IMR-90 (cell line): ENCODE data around the gene LAS1L. TPM values are rescaled to one million over a fixed set of nuclear protein-coding genes. Genes with fewer than 3 reads are reported as not detected.

ENCODE experiments used
- ATAC-seq: fragments of 200-7000 bp; cut with Tn5 transposase; 2 replicates; pipeline ENCODE4 v1.9.1; 2020; ENCODE audit warnings: low read depth, mild to moderate bottlenecking, moderate library complexity
- BruUV-seq: library from RNA; stranded (reverse); fragments of 400-500 nt; replicated peaks from 2 replicates; lab custom pipeline; 2021; lab: Mats Ljungman, UMichigan
- CTCF ChIA-PET: fragments of 300-600 bp; formaldehyde crosslinking; extraction: SDS; loops from one replicate; lab custom pipeline; 2021; ENCODE audit warnings: antibody characterized with exemption; lab: Yijun Ruan, JAX
- POLR2A ChIA-PET: fragments of 300-600 bp; sonication (Branson Sonifier 250); formaldehyde crosslinking; loops from one replicate; lab custom pipeline; 2022; ENCODE audit warnings: antibody characterized with exemption; ENCODE audit not compliant: unreplicated experiment; lab: Charles Lee
- DNase-seq: peaks from one replicate; pipeline ENCODE4 v3.0.0; 2013
- H2AFZ ChIP-seq: replicated peaks from 2 replicates; pipeline ENCODE3; 2013; ENCODE audit warnings: low read length, mild to moderate bottlenecking; ENCODE audit not compliant: poor library complexity
- H2AK5ac ChIP-seq: 2 replicates; pipeline ENCODE4 v1.6.1; 2013; ENCODE audit warnings: low read depth, low read length, inconsistent platforms
- H2AK9ac ChIP-seq: replicated peaks from 2 replicates; pipeline ENCODE3; 2013; ENCODE audit warnings: mild to moderate bottlenecking, low read depth, low read length, moderate library complexity; ENCODE audit not compliant: poor library complexity
- H2BK120ac ChIP-seq: 2 replicates; pipeline ENCODE4 v1.6.1; 2013; ENCODE audit warnings: low read depth, low read length, inconsistent platforms
- H2BK15ac ChIP-seq: 3 replicates; pipeline ENCODE4 v1.6.1; 2013; ENCODE audit warnings: low read depth, low read length, inconsistent platforms
- H2BK20ac ChIP-seq: 2 replicates; pipeline ENCODE4 v1.6.1; 2013; ENCODE audit warnings: low read depth, mild to moderate bottlenecking, inconsistent platforms, low read length, moderate library complexity
- H2BK5ac ChIP-seq: 2 replicates; pipeline ENCODE4 v1.6.1; 2013; ENCODE audit warnings: mild to moderate bottlenecking, low read depth, low read length, inconsistent platforms; ENCODE audit not compliant: poor library complexity, severe bottlenecking
- H3K14ac ChIP-seq: replicated peaks from 2 replicates; pipeline ENCODE4 v1.6.1; 2013; ENCODE audit warnings: low read depth, low read length, inconsistent platforms
- H3K18ac ChIP-seq: 2 replicates; pipeline ENCODE4 v1.6.1; 2013; ENCODE audit warnings: low read depth, low read length, control low read depth
- H3K23ac ChIP-seq: 2 replicates; pipeline ENCODE4 v1.6.1; 2013; ENCODE audit warnings: low read depth, low read length, inconsistent platforms
- H3K27ac ChIP-seq: 2 replicates; pipeline ENCODE4 v1.5.1; 2013; ENCODE audit warnings: mild to moderate bottlenecking, control low read depth, low read length; ENCODE audit not compliant: insufficient read depth
- H3K27me3 ChIP-seq: 2 replicates; pipeline ENCODE4 v1.6.1; 2013; ENCODE audit warnings: low read length; ENCODE audit not compliant: control insufficient read depth, insufficient read depth
- H3K36me3 ChIP-seq: 2 replicates; pipeline ENCODE4 v1.6.1; 2013; ENCODE audit warnings: low read length, mixed read lengths; ENCODE audit not compliant: control insufficient read depth, insufficient read depth
- H3K4ac ChIP-seq: 2 replicates; pipeline ENCODE4 v1.6.1; 2013; ENCODE audit warnings: low read depth, low read length, inconsistent platforms
- H3K4me1 ChIP-seq: 2 replicates; pipeline ENCODE4 v1.6.1; 2013; ENCODE audit warnings: low read length, mixed read lengths; ENCODE audit not compliant: control insufficient read depth, insufficient read depth
- H3K4me2 ChIP-seq: 2 replicates; pipeline ENCODE4 v1.6.1; 2013; ENCODE audit warnings: low read depth, mild to moderate bottlenecking, control low read depth, low read length, moderate library complexity
- H3K4me3 ChIP-seq: 2 replicates; pipeline ENCODE4 v1.5.1; 2013; ENCODE audit warnings: low read depth, mild to moderate bottlenecking, control low read depth, low read length, moderate library complexity; ENCODE audit not compliant: insufficient read depth
- H3K56ac ChIP-seq: 2 replicates; pipeline ENCODE4 v1.6.1; 2013; ENCODE audit warnings: low read length, inconsistent platforms; ENCODE audit not compliant: insufficient read depth; ENCODE audit errors: extremely low read depth
- H3K79me1 ChIP-seq, 2 experiments: 2 replicates each; pipeline ENCODE4 v1.6.1; 2013; ENCODE audit warnings: low read length in 2 of 2, inconsistent platforms in 1 of 2, low read depth in 1 of 2
- H3K9ac ChIP-seq: 2 replicates; pipeline ENCODE4 v1.6.1; 2013; ENCODE audit warnings: low read depth, low read length, control low read depth
- H3K9me1 ChIP-seq: 2 replicates; pipeline ENCODE4 v1.6.1; 2013; ENCODE audit warnings: low read length, inconsistent platforms; ENCODE audit not compliant: insufficient read depth
- H3K9me3 ChIP-seq: 2 replicates; pipeline ENCODE4 v1.6.1; 2013; ENCODE audit warnings: low read length; ENCODE audit not compliant: control insufficient read depth, insufficient read depth
- H4K20me1 ChIP-seq: 2 replicates; pipeline ENCODE4 v1.6.1; 2013; ENCODE audit warnings: low read length, inconsistent platforms; ENCODE audit not compliant: insufficient read depth
- H4K5ac ChIP-seq: 2 replicates; pipeline ENCODE4 v1.6.1; 2013; ENCODE audit warnings: mild to moderate bottlenecking, low read depth, low read length, control low read depth
- H4K8ac ChIP-seq, 2 experiments: 2 replicates each; pipeline ENCODE4 v1.6.1; 2013; ENCODE audit warnings: low read depth in 2 of 2, low read length in 2 of 2, control low read depth in 1 of 2, inconsistent platforms in 1 of 2
- H4K91ac ChIP-seq: 2 replicates; pipeline ENCODE4 v1.6.1; 2013; ENCODE audit warnings: low read depth, low read length, inconsistent platforms; ENCODE audit not compliant: insufficient read depth
- CEBPB ChIP-seq: IDR thresholded peaks from 2 replicates; pipeline ENCODE4 v1.6.1; 2012; ENCODE audit warnings: low read depth, low read length, improper control_type of control experiment
- MXI1 ChIP-seq: IDR thresholded peaks from 2 replicates; pipeline ENCODE4 v1.6.1; 2012; ENCODE audit warnings: low read depth, mild to moderate bottlenecking, low read length, moderate library complexity, borderline replicate concordance
- POLR2A ChIP-seq: IDR thresholded peaks from 2 replicates; pipeline ENCODE4 v1.6.1; 2012; ENCODE audit warnings: mild to moderate bottlenecking, low read depth, low read length
- RAD21 ChIP-seq: IDR thresholded peaks from 2 replicates; pipeline ENCODE4 v1.6.1; 2012; ENCODE audit warnings: low read length, improper control_type of control experiment
- RFX5 ChIP-seq: IDR thresholded peaks from 2 replicates; pipeline ENCODE4 v1.8.0; 2012; ENCODE audit warnings: low read depth, mild to moderate bottlenecking, low read length, moderate library complexity
- USF2 ChIP-seq: fragments of 150-350 bp; IDR thresholded peaks from 2 replicates; pipeline ENCODE4 v1.6.1; 2017; ENCODE audit warnings: mild to moderate bottlenecking, antibody characterized with exemption, low read length, low read depth
- WGBS, 2 experiments: methylation state at CpG; one replicate each; pipeline versions ENCODE4 v1.1.5 to v1.1.7; 2013; ENCODE audit warnings: missing lambda C conversion rate in 2 of 2; ENCODE audit not compliant: insufficient read length in 1 of 2; ENCODE audit errors: extremely low coverage in 2 of 2; 5-methylcytosine and 5-hydroxymethylcytosine counted together
- dilution Hi-C: fragments of 300-500 bp; cut with HindIII; formaldehyde crosslinking; loops from one replicate; pipeline ENCODE4 v1.14.3; 2018; ENCODE audit warnings: low sequenced_read_pairs; ENCODE audit not compliant: unreplicated experiment
- in situ Hi-C: fragments of 300-500 bp; cut with MboI; formaldehyde crosslinking; loops from 3 replicates; pipeline ENCODE4 v1.14.3; 2019; ENCODE audit warnings: low sequenced_read_pairs, inconsistent platforms, mixed read lengths
- intact Hi-C: fragments of 100-400 bp; cut with micrococcal nuclease; formaldehyde crosslinking; loops from 2 replicates; pipeline ENCODE4 v1.10.0; 2022
- polyA plus RNA-seq, 3 experiments: library from polyadenylated mRNA; depleted of rRNA; stranded (reverse); fragments of >200 nt; gene quantifications; 2 replicates each; pipeline ENCODE4 v1.2.3, GENCODE V29; 2012; ENCODE audit warnings: low replicate concordance in 1 of 3
- total RNA-seq: library from RNA; depleted of rRNA; stranded (reverse); fragments of >200 nt; gene quantifications from 2 replicates; pipeline ENCODE4 v1.2.3, GENCODE V29; 2012

The LAS1L gene
- total and polyA plus RNA-seq, 2 of the 4 experiments (the other 2 are of a cell fraction), result 22.8 to 29.2 TPM

- H3K4me3 ChIP-seq, result no peak overlapping the region
- H3K56ac ChIP-seq, result no peak overlapping the region
- H3K9me1 ChIP-seq, result no peaks in the 10 kb centered on the region
- peak; percentile 56 for ATAC-seq
- no peak overlapping the region for H3K23ac ChIP-seq
- peaks cover 13% of the 10 kb centered on the region for H3K27me3 ChIP-seq
- H3K79me1 ChIP-seq, result no peaks in the 10 kb centered on the region
- H4K8ac ChIP-seq, result no peak overlapping the region
- H3K4me2 ChIP-seq, result no peak overlapping the region
- no peak overlapping the region for H2AFZ ChIP-seq
- dilution Hi-C loops (no loop called here), in situ Hi-C loops (no loop called here), intact Hi-C loops (no loop called here)
- no peak overlapping the region for H2BK5ac ChIP-seq
- H2AK5ac ChIP-seq, result no peak overlapping the region
- H3K9ac ChIP-seq, result no peak overlapping the region
- no peak overlapping the region for H2BK120ac ChIP-seq
- ChIA-PET CTCF (no interaction called here), POLR2A (no interaction called here)
- H3K27ac ChIP-seq, result no peak overlapping the region
- H2BK20ac ChIP-seq, result no peak overlapping the region
- no CpG with 5 or more reads among the region's 3 CpGs for WGBS, 2 experiments
- no peak overlapping the region for H3K18ac ChIP-seq
- no peaks in the 10 kb centered on the region for H4K20me1 ChIP-seq
- no peak for TF ChIP-seq RAD21
- no peak for TF ChIP-seq MXI1
- TF ChIP-seq POLR2A, result no peak
- no peak for TF ChIP-seq USF2
- TF ChIP-seq CEBPB, result no peak
- TF ChIP-seq RFX5, result no peak
- H3K9me3 ChIP-seq, result no peaks in the 10 kb centered on the region
- peak; percentile 33 for DNase-seq
- no peak overlapping the region for H3K4ac ChIP-seq
- no peak overlapping the region for H2BK15ac ChIP-seq
- H3K4me1 ChIP-seq, result no peaks in the 10 kb centered on the region
- no peak overlapping the region for H3K14ac ChIP-seq
- H4K5ac ChIP-seq, result no peak overlapping the region
- H3K36me3 ChIP-seq, result no peaks in the 10 kb centered on the region
- no peak overlapping the region for H2AK9ac ChIP-seq
- no peak overlapping the region for H4K91ac ChIP-seq
- BruUV-seq, result no TSS peak
These were observed 40.4 kb upstream of the LAS1L start for GRCh38 chrX:65575022-65575421.
